ENCODE measurements around the gene SLC11A1.

Gene SLC11A1

GRCh38 chr2:218428846-218429558 lies 46.9 kb downstream of the SLC11A1 start:
- H3K36me3 ChIP-seq: no peaks in the 10 kb centered on the region
- H3K4me1 ChIP-seq: no peaks in the 10 kb centered on the region
- intact Hi-C loops (cut with DNase I; ENCODE audit: low total_unique reads): no loop called here
- H3K9me3 ChIP-seq: no peaks in the 10 kb centered on the region
- H3K27ac ChIP-seq: no peak overlapping the region
- peak in 1 of 2 donors; percentile 58 for DNase-seq
- no peak for TF ChIP-seq CTCF (IDR thresholded peaks at IDR 0.05)
- no peak overlapping the region for H3K4me3 ChIP-seq
- H3K27me3 ChIP-seq: peaks cover 0 to 4% of the 10 kb centered on the region in 2 donors

DNA sequence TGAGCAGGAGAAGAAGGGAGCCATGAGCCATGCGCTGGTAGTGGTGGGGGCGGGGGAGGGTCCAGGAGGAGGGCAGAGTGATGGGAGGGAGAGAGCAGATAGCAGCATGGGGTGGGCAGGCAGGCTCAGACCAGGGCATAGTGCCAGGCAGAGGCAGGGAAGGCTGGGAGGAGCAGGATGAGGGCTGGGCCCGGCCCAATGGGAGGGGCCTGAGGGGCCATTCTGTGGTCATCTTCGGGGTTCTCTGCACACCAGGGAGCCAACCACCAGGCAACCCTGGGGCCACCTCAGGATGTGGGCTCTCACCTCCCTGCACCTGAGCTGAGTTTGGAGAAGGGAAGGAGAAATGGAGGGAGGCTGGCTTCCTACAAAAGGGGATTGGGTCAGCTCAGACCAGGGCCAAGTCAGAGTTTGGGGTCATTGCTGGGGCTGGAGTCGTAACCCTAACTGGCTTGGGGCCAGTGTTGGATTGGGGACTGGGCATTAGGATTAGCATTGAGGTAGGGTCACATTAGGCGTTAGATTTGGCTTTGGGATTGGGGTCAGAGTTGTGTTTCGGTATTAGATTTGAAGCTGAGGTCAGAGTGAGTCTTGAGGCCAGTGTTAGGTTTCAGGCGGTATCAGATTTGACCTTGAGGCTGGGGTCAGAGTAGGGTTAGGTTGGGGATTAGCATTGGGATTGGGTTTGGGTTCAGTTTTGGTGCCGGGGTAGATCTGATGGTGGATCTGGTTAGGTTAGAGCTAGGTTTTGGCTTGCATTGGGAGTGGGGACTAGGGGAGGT lies 48.0 kb downstream of the SLC11A1 start:
- intact Hi-C loops (cut with DNase I; ENCODE audit: low total_unique reads): no loop called here
- peak in 1 of 2 donors; percentile 35 for DNase-seq

GRCh38 chr2:218430721-218431120 lies 48.6 kb downstream of the SLC11A1 start:
- peaks cover 0 to 4% of the 10 kb centered on the region in 2 donors for H3K27me3 ChIP-seq
- TF ChIP-seq CTCF (IDR thresholded peaks at IDR 0.05): no peak
- H3K4me3 ChIP-seq: no peak overlapping the region
- DNase-seq: peak in 1 of 2 donors; percentile 49
- no peak overlapping the region for H3K27ac ChIP-seq
- intact Hi-C loops (cut with DNase I; ENCODE audit: low total_unique reads): no loop called here
- H3K9me3 ChIP-seq: no peaks in the 10 kb centered on the region
- no peaks in the 10 kb centered on the region for H3K36me3 ChIP-seq
- H3K4me1 ChIP-seq: no peaks in the 10 kb centered on the region

More for the DNA sequence above, 48.0 kb downstream of the SLC11A1 start:
- no peaks in the 10 kb centered on the region for H3K9me3 ChIP-seq
- H3K4me3 ChIP-seq: no peak overlapping the region
- no peak for TF ChIP-seq CTCF (IDR thresholded peaks at IDR 0.05)
- H3K4me1 ChIP-seq: no peaks in the 10 kb centered on the region
- no peaks in the 10 kb centered on the region for H3K36me3 ChIP-seq
- H3K27me3 ChIP-seq: peaks cover 0 to 4% of the 10 kb centered on the region in 2 donors
- no peak overlapping the region for H3K27ac ChIP-seq

- peaks cover 0 to 4% of the 10 kb centered on the region in 2 donors for H3K27me3 ChIP-seq
- no peak for TF ChIP-seq CTCF (IDR thresholded peaks at IDR 0.05)
- H3K4me1 ChIP-seq: no peaks in the 10 kb centered on the region
- peak in 1 of 2 donors; percentile 20 for DNase-seq
- intact Hi-C loops (cut with DNase I; ENCODE audit: low total_unique reads): no loop called here
- H3K9me3 ChIP-seq: no peaks in the 10 kb centered on the region
- H3K4me3 ChIP-seq: no peak overlapping the region
- H3K27ac ChIP-seq: no peak overlapping the region
- H3K36me3 ChIP-seq: no peaks in the 10 kb centered on the region
Measured at GRCh38 chr2:218431878-218432277, 49.8 kb downstream of the SLC11A1 start.

- DNase-seq: peak in 1 of 2 donors; percentile 38
- no peaks in the 10 kb centered on the region for H3K4me1 ChIP-seq
- H3K9me3 ChIP-seq: no peaks in the 10 kb centered on the region
- H3K27ac ChIP-seq: no peak overlapping the region
- H3K4me3 ChIP-seq: no peak overlapping the region
- no peak for TF ChIP-seq CTCF (IDR thresholded peaks at IDR 0.05)
- peaks cover 0 to 4% of the 10 kb centered on the region in 2 donors for H3K27me3 ChIP-seq
- H3K36me3 ChIP-seq: no peaks in the 10 kb centered on the region
- intact Hi-C loops (cut with DNase I; ENCODE audit: low total_unique reads): no loop called here
Measured at GRCh38 chr2:218432676-218433365, 50.7 kb downstream of the SLC11A1 start.
